ENCODE measurements around the gene AP3B1.
A peak's percentile ranks its signal among the peaks of the same experiment; 100 is the strongest.

GRCh38 chr5:78295035-78295961, 800 bp upstream of the AP3B1 start:
- TF ChIP-seq, protein P1, sequence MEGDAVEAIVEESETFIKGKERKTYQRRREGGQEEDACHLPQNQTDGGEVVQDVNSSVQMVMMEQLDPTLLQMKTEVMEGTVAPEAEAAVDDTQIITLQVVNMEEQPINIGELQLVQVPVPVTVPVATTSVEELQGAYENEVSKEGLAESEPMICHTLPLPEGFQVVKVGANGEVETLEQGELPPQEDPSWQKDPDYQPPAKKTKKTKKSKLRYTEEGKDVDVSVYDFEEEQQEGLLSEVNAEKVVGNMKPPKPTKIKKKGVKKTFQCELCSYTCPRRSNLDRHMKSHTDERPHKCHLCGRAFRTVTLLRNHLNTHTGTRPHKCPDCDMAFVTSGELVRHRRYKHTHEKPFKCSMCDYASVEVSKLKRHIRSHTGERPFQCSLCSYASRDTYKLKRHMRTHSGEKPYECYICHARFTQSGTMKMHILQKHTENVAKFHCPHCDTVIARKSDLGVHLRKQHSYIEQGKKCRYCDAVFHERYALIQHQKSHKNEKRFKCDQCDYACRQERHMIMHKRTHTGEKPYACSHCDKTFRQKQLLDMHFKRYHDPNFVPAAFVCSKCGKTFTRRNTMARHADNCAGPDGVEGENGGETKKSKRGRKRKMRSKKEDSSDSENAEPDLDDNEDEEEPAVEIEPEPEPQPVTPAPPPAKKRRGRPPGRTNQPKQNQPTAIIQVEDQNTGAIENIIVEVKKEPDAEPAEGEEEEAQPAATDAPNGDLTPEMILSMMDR (IDR thresholded peaks at IDR 0.05): peak; percentile 14 to 25 (median 15)
- TF ChIP-seq POLR2A (IDR thresholded peaks at IDR 0.05): no peak

Data from testis (tissue), 2 donors.